Midbrain (tissue), 1 donor: ENCODE results near the gene CDH13.

Experiments
- DNase-seq: peaks from one replicate; lab custom pipeline; 2025; lab: John Stamatoyannopoulos, UW

The CDH13 gene

DNA sequence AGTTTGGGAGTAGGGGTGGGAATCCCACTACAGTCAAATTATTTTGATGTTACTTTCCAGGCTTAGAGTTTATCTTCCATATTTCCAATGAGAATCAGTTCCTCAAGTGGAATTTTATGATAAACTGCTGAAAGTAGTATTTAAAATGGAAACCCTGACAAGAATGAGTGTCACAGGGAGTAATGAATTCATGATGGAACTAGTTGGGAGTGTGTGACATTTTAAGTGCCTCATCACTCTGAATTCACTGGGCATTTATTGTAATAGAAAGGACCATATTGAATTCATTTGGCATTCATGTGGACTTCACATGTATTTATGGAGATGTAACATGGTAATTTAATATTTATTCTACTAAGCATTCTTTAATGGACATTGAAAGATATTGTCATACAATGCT is 320.9 kb downstream of the CDH13 start:
- no peak for DNase-seq

- DNase-seq, result no peak
Observed at GRCh38 chr16:82949016-82949415, 322.2 kb downstream of the CDH13 start.

DNA sequence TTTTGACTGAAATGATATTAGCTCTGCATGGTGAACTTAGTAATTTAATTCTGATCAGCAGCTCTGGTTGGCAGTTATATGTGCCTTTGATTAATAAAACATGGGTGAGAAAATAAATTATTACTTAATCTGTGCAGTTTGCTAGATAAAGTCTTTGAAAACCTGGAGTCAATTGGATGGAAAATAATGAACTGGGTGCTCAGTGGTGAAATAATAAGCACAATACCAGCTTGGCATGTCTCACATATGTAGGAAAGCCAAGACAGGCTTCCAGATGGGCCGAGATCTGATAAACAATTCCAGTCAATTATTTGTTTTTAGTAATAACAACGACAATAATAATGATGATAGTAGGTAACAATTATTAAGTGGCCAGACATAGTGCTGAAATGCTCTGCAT is 326.7 kb downstream of the CDH13 start:
- no peak for DNase-seq

DNA sequence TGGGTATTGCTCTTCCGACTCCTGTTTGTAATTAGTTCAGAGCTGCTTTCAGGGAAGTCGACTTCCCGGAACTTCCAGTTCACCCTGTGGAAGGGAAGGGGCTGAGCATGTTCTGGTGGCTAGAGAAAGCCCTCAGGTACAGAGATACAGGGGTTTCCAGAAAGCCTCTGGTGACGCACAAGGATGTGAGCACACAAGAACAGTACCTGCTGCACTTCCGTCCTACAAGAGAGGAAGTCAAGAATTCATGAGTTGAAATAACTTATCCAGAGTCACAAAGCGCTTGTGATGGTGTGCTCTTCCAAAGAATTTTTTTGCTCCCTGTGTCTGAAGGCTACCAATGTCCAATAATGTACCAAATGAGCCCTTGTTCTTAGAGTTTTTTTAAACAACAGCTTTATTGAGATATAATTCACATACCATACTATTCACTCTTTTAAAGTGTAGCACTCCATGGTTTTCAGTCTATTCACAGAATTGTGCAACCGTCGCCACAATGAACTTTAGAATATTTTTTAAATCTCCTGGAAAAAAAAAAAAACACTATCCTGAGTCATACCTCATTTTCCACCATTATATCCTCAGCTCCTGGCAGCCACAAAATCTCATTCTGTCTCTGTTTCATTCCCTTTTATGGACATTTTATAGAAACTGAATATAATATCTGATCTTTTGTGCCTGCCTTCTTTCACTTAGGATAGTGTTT is 327.6 kb downstream of the CDH13 start:
- no peak for DNase-seq

GRCh38 chr16:82955741-82956348 is 329.1 kb downstream of the CDH13 start:
- DNase-seq, result no peak

- DNase-seq, result no peak
Observed at GRCh38 chr16:82957212-82957611, 330.4 kb downstream of the CDH13 start.

DNA sequence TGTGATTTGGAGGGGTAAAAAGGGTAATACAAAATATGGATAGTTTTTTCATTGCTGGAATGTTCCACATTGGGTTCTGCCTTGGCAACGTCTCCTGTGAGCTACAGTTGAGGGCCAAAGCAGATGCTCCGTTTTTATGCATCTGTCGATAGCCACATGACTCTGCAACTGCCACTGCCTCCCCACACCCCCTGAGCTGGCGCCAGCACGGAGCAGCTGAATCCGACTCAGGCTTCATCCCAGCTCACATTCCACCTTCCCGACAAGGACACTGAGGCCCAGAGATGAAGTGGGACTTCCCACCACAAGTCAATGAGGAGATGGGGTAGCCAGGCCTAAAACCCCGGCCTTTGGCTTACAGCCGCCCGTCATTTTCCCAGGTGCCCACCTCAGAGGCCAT is 334.1 kb downstream of the CDH13 start:
- no peak for DNase-seq

DNA sequence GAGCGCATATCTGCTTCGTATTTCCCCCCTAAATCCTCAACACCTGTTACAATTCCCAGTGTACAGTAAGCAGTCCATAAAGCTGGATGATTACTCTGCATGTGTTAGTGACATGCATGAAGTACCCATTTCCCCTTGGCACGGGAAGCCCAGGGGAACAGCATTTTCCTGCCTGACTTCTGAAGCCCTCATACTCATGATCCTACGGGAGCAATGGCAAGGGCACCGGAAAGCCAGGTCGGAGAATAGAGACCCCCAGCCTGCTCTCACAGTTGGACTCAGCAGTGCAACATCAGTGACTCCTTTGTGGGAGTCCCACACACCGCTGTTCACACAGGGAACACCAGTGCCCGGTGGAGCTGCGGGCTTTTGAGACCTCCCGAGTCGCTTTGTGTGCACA is 336.9 kb downstream of the CDH13 start:
- no peak for DNase-seq

- no peak for DNase-seq
Observed at GRCh38 chr16:82965808-82966207, 339.0 kb downstream of the CDH13 start.

DNA sequence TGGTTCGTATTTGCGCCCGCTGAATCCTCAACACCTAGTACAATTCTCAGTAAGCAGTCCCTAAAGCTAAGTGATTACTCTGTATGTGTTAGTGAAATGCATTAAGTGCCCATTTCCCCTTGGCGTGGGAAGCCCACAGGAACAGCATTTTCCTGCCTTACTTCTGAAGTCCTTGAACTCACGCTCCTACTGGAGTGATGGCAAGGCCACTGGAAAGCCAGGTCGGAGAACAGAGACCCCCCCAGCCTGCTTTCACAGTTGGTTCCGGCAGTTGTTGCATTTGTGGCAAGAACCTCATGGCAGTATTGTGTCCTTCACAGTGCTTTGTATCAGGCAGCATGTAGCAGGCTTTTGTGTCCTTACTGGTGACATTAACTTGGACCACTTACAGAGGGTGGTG is 340.7 kb downstream of the CDH13 start:
- DNase-seq, result no peak

DNA sequence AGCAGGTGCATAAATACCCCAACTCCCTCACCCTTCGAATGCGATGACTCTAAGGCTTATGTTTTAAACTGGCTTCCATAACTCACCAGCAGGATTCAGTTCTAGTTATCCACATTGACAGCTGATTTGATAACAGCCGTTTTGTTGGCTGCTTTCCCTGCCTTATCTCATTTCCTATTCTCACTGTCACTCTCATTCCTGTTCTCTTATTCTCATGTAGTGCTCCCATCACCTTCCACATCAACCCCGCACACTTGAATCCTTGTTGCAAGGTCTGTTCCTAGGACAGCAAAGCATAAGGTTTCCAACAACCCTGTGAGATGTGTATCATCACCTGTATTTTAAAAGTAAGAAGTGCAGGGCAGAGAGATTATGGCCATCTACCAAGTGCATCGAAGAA is 344.4 kb downstream of the CDH13 start:
- DNase-seq, result no peak

GRCh38 chr16:82972331-82972919 is 345.7 kb downstream of the CDH13 start:
- no peak for DNase-seq

- no peak for DNase-seq
Observed at GRCh38 chr16:82979406-82980111, 352.8 kb downstream of the CDH13 start.

- no peak for DNase-seq
Observed at GRCh38 chr16:82980810-82981209, 354.0 kb downstream of the CDH13 start.

DNA sequence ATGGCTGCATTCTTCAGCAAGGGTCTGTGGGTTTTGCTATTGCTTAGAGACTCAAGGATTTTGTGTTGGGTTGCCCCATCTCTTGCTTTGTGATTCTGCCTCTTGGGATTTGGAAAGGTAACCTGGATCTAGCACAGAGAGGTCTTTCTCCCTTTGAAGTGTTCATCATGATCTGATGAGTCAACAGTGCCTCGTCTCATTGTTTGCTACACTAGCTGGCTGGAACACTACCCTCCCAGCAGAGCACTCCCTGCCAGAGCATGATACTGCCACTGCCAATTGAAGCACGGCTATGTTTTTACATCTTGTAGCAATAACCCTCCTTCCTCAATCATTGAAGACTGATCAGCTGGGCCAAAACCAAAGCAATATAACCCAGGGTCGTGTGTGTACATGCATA is 361.0 kb downstream of the CDH13 start:
- no peak for DNase-seq

DNA sequence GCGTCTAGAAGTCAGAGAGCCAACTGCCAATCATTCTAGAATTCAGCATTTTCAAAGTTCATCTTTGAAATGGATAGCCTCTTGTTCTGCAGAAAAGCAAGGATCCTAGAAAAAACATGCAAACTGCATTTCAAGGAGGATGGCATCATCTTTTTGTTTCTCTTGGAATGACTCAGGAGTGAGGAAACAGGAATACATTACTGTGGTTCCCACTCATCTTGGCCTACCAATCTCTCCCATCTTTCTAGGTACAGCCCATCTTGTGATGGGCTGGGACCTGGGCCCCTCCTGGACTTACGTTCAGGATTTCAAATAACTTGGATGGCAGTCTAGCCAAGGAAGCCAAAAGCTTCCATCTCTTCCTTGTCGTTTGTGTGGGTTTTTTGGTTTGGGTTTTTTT is 363.4 kb downstream of the CDH13 start:
- DNase-seq, result no peak

DNA sequence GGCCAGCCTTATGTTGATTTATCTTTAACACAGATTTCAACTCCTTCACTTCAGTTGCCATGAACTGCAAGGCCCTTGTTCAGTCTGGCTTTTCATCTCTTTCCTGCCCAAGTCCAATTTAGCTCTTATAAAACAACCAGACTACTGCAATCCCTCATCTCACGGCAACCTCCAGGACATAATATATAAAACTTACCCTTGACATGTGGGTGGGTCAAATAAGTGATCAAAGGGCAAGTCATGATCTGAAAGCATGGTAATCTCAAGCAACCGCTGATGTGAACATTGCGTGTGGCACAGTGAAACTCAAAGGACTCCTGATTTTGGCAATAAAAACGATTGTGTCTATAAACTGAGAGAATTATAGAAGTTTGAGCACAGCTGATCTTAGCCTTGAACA is 364.6 kb downstream of the CDH13 start:
- DNase-seq, result no peak

DNA sequence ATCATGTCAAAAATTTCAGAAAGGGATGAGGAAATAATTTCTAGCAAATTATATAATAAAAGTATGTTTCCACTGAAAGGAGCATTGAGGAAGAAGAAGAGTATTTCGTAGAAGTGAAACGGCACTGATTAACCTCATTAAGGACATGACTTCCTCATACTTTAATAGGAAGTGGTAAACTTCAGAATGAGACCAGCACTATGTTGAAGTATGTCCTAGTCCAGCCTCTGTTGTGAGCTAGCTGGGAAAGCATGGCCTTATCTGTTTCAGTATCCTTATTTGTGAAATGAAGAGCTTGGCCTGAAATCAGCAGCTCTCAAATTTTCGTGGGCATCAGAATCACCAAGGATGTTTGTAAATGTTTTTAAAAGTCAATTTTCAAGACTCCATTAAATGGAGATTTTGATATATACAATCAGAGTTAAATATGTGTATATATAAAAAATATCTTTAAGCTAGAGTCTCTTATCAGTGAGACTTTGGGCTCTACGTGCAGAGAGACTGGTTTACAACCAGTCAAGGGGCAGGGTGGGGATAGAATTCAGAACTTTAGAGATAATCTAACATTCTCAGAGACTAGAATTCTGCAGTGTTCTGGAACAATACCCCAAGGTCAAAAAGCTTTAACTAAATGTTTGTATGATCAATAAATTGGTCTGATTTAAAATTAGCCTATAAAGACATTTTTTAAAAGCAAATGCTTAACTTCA is 365.4 kb downstream of the CDH13 start:
- DNase-seq, result no peak

DNA sequence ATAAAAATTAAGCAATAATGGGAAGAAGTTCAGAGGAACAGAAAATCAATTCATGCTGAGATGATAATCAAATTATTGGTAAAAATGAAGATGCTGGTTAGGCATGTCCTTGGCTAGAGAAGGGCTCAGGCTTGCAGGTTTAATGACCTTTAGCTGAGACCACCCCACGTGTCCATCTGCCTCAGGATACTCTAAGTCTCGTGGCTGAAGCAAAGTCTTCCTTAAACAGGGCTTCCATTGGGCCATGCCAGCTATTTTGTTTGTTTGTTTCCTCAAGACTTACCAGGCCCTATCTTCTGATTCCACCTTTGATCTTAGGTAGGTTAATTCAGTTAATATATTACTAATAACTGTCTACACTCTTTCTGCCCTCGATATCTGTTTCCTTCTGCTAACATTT is 366.0 kb downstream of the CDH13 start:
- no peak for DNase-seq

DNA sequence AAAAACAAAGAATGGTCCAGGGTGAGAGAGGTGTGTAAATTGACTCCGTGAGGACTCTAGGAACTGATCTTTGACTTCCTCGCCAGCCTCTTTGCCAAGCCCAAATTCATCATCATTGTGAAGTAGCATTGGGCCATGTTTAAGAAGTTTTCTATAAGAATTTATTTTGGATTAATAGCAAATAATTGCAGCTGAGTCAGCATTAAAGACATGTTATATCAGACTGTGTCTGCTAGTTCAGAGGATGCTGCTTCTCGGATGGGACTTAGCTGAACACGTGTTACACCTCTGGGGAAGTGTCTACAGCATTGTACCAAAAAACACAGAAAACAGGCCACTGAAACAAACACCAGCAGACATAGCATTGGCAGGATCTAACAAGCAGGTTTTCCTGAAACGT is 366.6 kb downstream of the CDH13 start:
- DNase-seq, result no peak

GRCh38 chr16:82993926-82994325 is 367.2 kb downstream of the CDH13 start:
- DNase-seq, result no peak

DNA sequence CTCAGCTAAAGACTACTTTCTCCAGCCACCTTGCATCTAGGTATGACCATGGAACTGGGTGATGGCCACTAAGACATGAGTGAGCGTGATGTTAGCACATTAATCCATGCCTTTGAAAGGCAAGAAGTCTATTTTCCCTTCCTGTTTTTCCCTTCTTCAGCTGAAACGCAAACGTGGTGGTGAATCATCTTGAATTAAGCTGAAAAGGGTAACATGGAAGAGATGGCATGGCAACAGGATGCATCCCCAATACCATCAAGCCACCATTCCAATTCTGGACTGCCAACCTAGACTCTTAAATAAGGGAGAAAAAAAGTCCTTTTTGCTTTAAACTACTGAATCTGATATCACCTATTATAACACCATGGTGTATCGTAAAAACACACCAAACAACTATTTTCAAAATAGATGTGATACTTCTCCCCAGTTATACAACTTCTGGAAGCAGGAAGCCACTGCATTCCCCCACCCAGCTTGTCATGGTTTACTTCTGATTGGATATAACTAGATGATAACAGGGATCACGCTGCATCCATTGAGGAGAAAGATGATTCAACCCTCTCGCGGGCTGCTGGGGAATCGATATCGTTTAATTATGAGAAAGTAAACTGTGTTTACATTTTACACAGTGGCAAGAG is 368.6 kb downstream of the CDH13 start:
- DNase-seq, result no peak
